Epithelial cell of proximal tubule (primary cell): Measurements from ENCODE around the gene FIGNL1. TPM values are rescaled to one million over a fixed set of nuclear protein-coding genes. Genes with fewer than 3 reads are reported as not detected.

ENCODE experiments used
- DNase-seq: peaks from one replicate; pipeline ENCODE4 v3.0.0-alpha.2; 2011; ENCODE audit warnings: low read depth
- H3K4me3 ChIP-seq: 2 replicates; pipeline ENCODE4 v1.5.1; 2011; ENCODE audit warnings: low read depth, mild to moderate bottlenecking, low read length
- CTCF ChIP-seq: conservative IDR thresholded peaks from 2 replicates; pipeline ENCODE4 v1.5.1; 2012; ENCODE audit warnings: low read depth, mild to moderate bottlenecking, low read length
- total RNA-seq: library from RNA; depleted of rRNA; stranded (reverse); fragments of >200 nt; gene quantifications from 2 replicates; pipeline ENCODE4 v1.2.3, GENCODE V29; 2015

The FIGNL1 gene
- total RNA-seq, 1 donor from 2014 or later: 14.4 TPM

DNA sequence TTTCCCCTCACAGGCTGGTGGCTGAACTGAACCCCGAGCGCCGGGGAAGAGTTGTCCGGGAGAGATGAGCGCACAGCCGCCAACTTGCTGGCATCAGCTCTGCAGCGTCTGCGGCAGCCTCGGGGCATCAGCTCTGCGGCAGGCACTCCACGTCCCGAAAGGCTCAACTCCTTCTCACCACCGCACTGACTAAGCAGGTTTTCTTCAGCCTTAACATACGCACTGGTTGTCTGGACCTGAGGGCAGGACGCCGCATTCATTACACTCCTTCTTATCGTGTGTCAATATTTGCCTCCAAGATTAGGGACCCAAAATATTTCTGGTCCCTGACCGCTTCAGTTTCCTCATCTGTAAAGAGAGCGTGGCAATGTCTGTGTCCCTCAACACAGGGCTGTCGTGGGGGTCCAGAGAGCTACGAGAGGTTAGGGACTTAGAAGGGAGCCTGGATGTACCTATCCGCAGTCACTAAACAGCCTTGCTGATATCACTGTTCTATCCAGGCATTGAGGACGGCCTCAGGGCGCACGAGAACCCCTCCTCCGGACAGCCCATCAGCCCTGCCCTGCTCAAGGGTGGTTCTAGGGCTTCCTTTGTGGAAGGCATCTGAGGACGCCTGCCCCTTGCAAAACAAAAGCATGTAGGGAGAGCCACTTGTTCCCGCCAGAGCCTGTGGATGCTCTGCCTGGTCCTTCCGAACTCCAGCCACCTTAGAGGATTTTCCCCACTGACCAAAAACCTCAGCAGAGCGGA, 42.8 kb upstream of the FIGNL1 start:
- no peak for TF ChIP-seq CTCF
- no peak overlapping the region for H3K4me3 ChIP-seq
- no peak for DNase-seq

DNA sequence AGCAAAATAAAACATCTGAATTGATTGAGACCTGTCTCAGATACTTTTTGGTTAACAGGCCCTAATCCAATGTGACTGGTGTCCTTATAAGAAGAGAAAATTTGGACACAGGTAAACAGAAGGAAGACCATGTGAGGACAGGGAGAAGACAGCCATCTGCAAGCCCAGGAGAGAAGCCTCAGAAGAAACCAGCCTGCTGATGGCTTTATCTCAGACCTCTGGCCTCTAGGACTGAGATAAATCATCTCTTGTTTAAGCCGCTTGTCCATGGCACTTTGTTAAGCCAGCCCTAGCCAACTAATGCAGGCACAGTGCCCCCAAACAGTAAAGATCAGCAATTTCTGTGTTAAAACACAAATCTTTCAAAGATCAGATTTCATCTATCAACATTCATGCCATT, 41.8 kb upstream of the FIGNL1 start:
- TF ChIP-seq CTCF: no peak
- DNase-seq: no peak
- no peak overlapping the region for H3K4me3 ChIP-seq

GRCh38 chr7:50491209-50491608, 41.1 kb upstream of the FIGNL1 start:
- no peak overlapping the region for H3K4me3 ChIP-seq
- no peak for TF ChIP-seq CTCF
- no peak for DNase-seq

- H3K4me3 ChIP-seq: no peak overlapping the region
- TF ChIP-seq CTCF: no peak
- DNase-seq: no peak
Measured at GRCh38 chr7:50488379-50488778, 38.2 kb upstream of the FIGNL1 start.

GRCh38 chr7:50486512-50486911, 36.4 kb upstream of the FIGNL1 start:
- H3K4me3 ChIP-seq: no peak overlapping the region
- no peak for DNase-seq
- TF ChIP-seq CTCF: no peak

- peak; percentile 6 for TF ChIP-seq CTCF
Measured at GRCh38 chr7:50481867-50482266, 31.7 kb upstream of the FIGNL1 start.

GRCh38 chr7:50480797-50481196, 30.6 kb upstream of the FIGNL1 start:
- no peak overlapping the region for H3K4me3 ChIP-seq
- DNase-seq: no peak
- TF ChIP-seq CTCF: no peak

More at GRCh38 chr7:50481867-50482266, 31.7 kb upstream of the FIGNL1 start:
- H3K4me3 ChIP-seq: no peak overlapping the region
- no peak for DNase-seq
